Activated T-helper 1 cell treated with anti-CD3 and anti-CD28 coated beads, Interleukin-12 subunit alpha, Interleukin-12 subunit beta, Interleukin-2, Interleukin-4 antibody, amounts not matched to agents 30 ng/mL and 10 ng/mL and 1 ng/mL, durations not matched to agents 14 hours and 24 hours and 36 hours (primary cell): ENCODE results near the gene DMD. TPM values are rescaled to one million over a fixed set of nuclear protein-coding genes. Genes with fewer than 3 reads are reported as not detected.
"Not testable (repeated sequence)": the region's sequence is repeated elsewhere in the genome, so short reads cannot be mapped to it uniquely, and the experiment has no call there.

ENCODE experiments used
- DNase-seq: peaks from one replicate; pipeline ENCODE4 v3.0.0; 2021; ENCODE audit warnings: low spot score
- H3K27ac Mint-ChIP-seq: one replicate; pipeline ENCODE4 v1.8.0; 2021; ENCODE audit warnings: mild to moderate bottlenecking, mixed read lengths
- H3K27me3 Mint-ChIP-seq: one replicate; pipeline ENCODE4 v1.8.0; 2022; ENCODE audit warnings: mild to moderate bottlenecking, moderate library complexity, mixed read lengths; ENCODE audit not compliant: insufficient read depth
- H3K36me3 Mint-ChIP-seq: one replicate; pipeline ENCODE4 v1.8.0; 2021; ENCODE audit warnings: low read depth, mixed read lengths
- H3K4me1 Mint-ChIP-seq: one replicate; pipeline ENCODE4 v1.8.0; 2021; ENCODE audit warnings: low read depth, mixed read lengths
- H3K4me3 Mint-ChIP-seq: one replicate; pipeline ENCODE4 v1.8.0; 2021; ENCODE audit warnings: mild to moderate bottlenecking, moderate library complexity, mixed read lengths
- H3K9me3 Mint-ChIP-seq: one replicate; pipeline ENCODE4 v1.8.0; 2021; ENCODE audit warnings: mixed read lengths
- intact Hi-C: fragments of 100-400 bp; cut with micrococcal nuclease; formaldehyde crosslinking; loops from one replicate; pipeline ENCODE4 v1.15.1; 2024
- total RNA-seq: library from RNA; stranded (reverse); gene quantifications from 2 replicates; pipeline ENCODE4 v1.2.3, GENCODE V29; 2022

The DMD gene
- total RNA-seq, 1 donor from 2014 or later: 12.8 TPM

- no peak overlapping the region for H3K4me3 Mint-ChIP-seq
- no peaks in the 10 kb centered on the region for H3K4me1 Mint-ChIP-seq
- no peaks in the 10 kb centered on the region for H3K9me3 Mint-ChIP-seq
- DNase-seq: no peak
- H3K36me3 Mint-ChIP-seq: no peaks in the 10 kb centered on the region
- intact Hi-C loops: no loop called here
- H3K27ac Mint-ChIP-seq: no peak overlapping the region
- H3K27me3 Mint-ChIP-seq: no peaks in the 10 kb centered on the region
These were observed 1187.3 kb downstream of the DMD start for GRCh38 chrX:32024072-32024471.

GRCh38 chrX:32016195-32016594 lies 1195.2 kb downstream of the DMD start:
- Mint-ChIP-seq H3K27me3 (no peaks in the 10 kb centered on the region), H3K27ac (no peak overlapping the region), H3K4me1 (no peaks in the 10 kb centered on the region), H3K9me3 (no peaks in the 10 kb centered on the region), H3K36me3 (no peaks in the 10 kb centered on the region), H3K4me3 (no peak overlapping the region)
- no peak for DNase-seq
- intact Hi-C loops: no loop called here

- H3K4me1 Mint-ChIP-seq: no peaks in the 10 kb centered on the region
- DNase-seq: no peak
- no peaks in the 10 kb centered on the region for H3K27me3 Mint-ChIP-seq
- intact Hi-C loops: no loop called here
- no peak overlapping the region for H3K4me3 Mint-ChIP-seq
- H3K9me3 Mint-ChIP-seq: no peaks in the 10 kb centered on the region
- no peak overlapping the region for H3K27ac Mint-ChIP-seq
- no peaks in the 10 kb centered on the region for H3K36me3 Mint-ChIP-seq
These were observed 1200.4 kb downstream of the DMD start for GRCh38 chrX:32010948-32011347.

GRCh38 chrX:32010212-32010611 lies 1201.1 kb downstream of the DMD start:
- intact Hi-C loops: no loop called here
- H3K4me3 Mint-ChIP-seq: no peak overlapping the region
- H3K27ac Mint-ChIP-seq: no peak overlapping the region
- DNase-seq: no peak
- no peaks in the 10 kb centered on the region for H3K27me3 Mint-ChIP-seq
- peaks cover 3% of the 10 kb centered on the region for H3K9me3 Mint-ChIP-seq
- H3K36me3 Mint-ChIP-seq: no peaks in the 10 kb centered on the region
- no peaks in the 10 kb centered on the region for H3K4me1 Mint-ChIP-seq

GRCh38 chrX:31993637-31994036 lies 1217.7 kb downstream of the DMD start:
- intact Hi-C loops: no loop called here
- H3K9me3 Mint-ChIP-seq: peaks cover 7% of the 10 kb centered on the region
- H3K27ac Mint-ChIP-seq: no peak overlapping the region
- H3K36me3 Mint-ChIP-seq: no peaks in the 10 kb centered on the region
- no peaks in the 10 kb centered on the region for H3K4me1 Mint-ChIP-seq
- H3K27me3 Mint-ChIP-seq: no peaks in the 10 kb centered on the region
- no peak for DNase-seq
- no peak overlapping the region for H3K4me3 Mint-ChIP-seq

- H3K4me1 Mint-ChIP-seq: no peaks in the 10 kb centered on the region
- no peak overlapping the region for H3K27ac Mint-ChIP-seq
- peaks cover 11% of the 10 kb centered on the region for H3K9me3 Mint-ChIP-seq
- no peak for DNase-seq
- H3K4me3 Mint-ChIP-seq: no peak overlapping the region
- H3K27me3 Mint-ChIP-seq: no peaks in the 10 kb centered on the region
- intact Hi-C loops: no loop called here
- no peaks in the 10 kb centered on the region for H3K36me3 Mint-ChIP-seq
These were observed 1222.4 kb downstream of the DMD start for GRCh38 chrX:31988975-31989374.

GRCh38 chrX:31981546-31982062 lies 1229.7 kb downstream of the DMD start:
- no peak for DNase-seq
- Mint-ChIP-seq H3K4me3 (no peak overlapping the region), H3K4me1 (no peaks in the 10 kb centered on the region), H3K36me3 (no peaks in the 10 kb centered on the region), H3K9me3 (no peaks in the 10 kb centered on the region), H3K27me3 (no peaks in the 10 kb centered on the region), H3K27ac (no peak overlapping the region)
- intact Hi-C loops: no loop called here

GRCh38 chrX:31969714-31970113 lies 1241.6 kb downstream of the DMD start:
- intact Hi-C loops: no loop called here
- Mint-ChIP-seq H3K27ac (no peak overlapping the region), H3K36me3 (no peaks in the 10 kb centered on the region), H3K4me3 (no peak overlapping the region), H3K9me3 (no peaks in the 10 kb centered on the region), H3K4me1 (no peaks in the 10 kb centered on the region), H3K27me3 (peaks cover 2% of the 10 kb centered on the region)
- DNase-seq: no peak

GRCh38 chrX:31962256-31962655 lies 1249.1 kb downstream of the DMD start:
- Mint-ChIP-seq H3K36me3 (no peaks in the 10 kb centered on the region), H3K27me3 (no peaks in the 10 kb centered on the region), H3K27ac (no peak overlapping the region), H3K4me1 (no peaks in the 10 kb centered on the region), H3K9me3 (no peaks in the 10 kb centered on the region), H3K4me3 (no peak overlapping the region)
- DNase-seq: no peak
- intact Hi-C loops: no loop called here

- no peaks in the 10 kb centered on the region for H3K27me3 Mint-ChIP-seq
- no peak overlapping the region for H3K4me3 Mint-ChIP-seq
- no peak for DNase-seq
- no peak overlapping the region for H3K27ac Mint-ChIP-seq
- no peaks in the 10 kb centered on the region for H3K36me3 Mint-ChIP-seq
- no peaks in the 10 kb centered on the region for H3K9me3 Mint-ChIP-seq
- no peaks in the 10 kb centered on the region for H3K4me1 Mint-ChIP-seq
- intact Hi-C loops: no loop called here
These were observed 1276.4 kb downstream of the DMD start for GRCh38 chrX:31934842-31935370.

GRCh38 chrX:31934015-31934414 lies 1277.3 kb downstream of the DMD start:
- no peak overlapping the region for H3K4me3 Mint-ChIP-seq
- no peak for DNase-seq
- H3K4me1 Mint-ChIP-seq: no peaks in the 10 kb centered on the region
- H3K27ac Mint-ChIP-seq: no peak overlapping the region
- no peaks in the 10 kb centered on the region for H3K27me3 Mint-ChIP-seq
- H3K36me3 Mint-ChIP-seq: no peaks in the 10 kb centered on the region
- no peaks in the 10 kb centered on the region for H3K9me3 Mint-ChIP-seq
- intact Hi-C loops: no loop called here

GRCh38 chrX:31932769-31933168 lies 1278.6 kb downstream of the DMD start:
- Mint-ChIP-seq H3K27ac (no peak overlapping the region), H3K4me1 (no peaks in the 10 kb centered on the region), H3K4me3 (no peak overlapping the region), H3K27me3 (no peaks in the 10 kb centered on the region), H3K36me3 (no peaks in the 10 kb centered on the region), H3K9me3 (no peaks in the 10 kb centered on the region)
- no peak for DNase-seq
- intact Hi-C loops: no loop called here

- DNase-seq, H3K36me3 Mint-ChIP-seq, H3K27ac Mint-ChIP-seq, intact Hi-C loops, H3K4me3 Mint-ChIP-seq, H3K4me1 Mint-ChIP-seq, H3K27me3 Mint-ChIP-seq, H3K9me3 Mint-ChIP-seq: not testable (repeated sequence)
These were observed 1279.0 kb downstream of the DMD start for GRCh38 chrX:31932320-31932719.

- no peak overlapping the region for H3K4me3 Mint-ChIP-seq
- no peaks in the 10 kb centered on the region for H3K4me1 Mint-ChIP-seq
- no peak overlapping the region for H3K27ac Mint-ChIP-seq
- DNase-seq: no peak
- H3K9me3 Mint-ChIP-seq: no peaks in the 10 kb centered on the region
- H3K36me3 Mint-ChIP-seq: no peaks in the 10 kb centered on the region
- intact Hi-C loops: no loop called here
- H3K27me3 Mint-ChIP-seq: no peaks in the 10 kb centered on the region
These were observed 1280.1 kb downstream of the DMD start for GRCh38 chrX:31931225-31931624.
